Fibroblast of skin of left biceps (primary cell): Measurements from ENCODE around the gene SVIL.
"Not testable (repeated sequence)": the region's sequence is repeated elsewhere in the genome, so short reads cannot be mapped to it uniquely, and the experiment has no call there.

Source experiments
- DNase-seq, 2 experiments: peaks; one replicate each; pipeline ENCODE4 v3.0.0-alpha.2; 2013; ENCODE audit warnings: low read depth in 2 of 2

Gene SVIL

DNA sequence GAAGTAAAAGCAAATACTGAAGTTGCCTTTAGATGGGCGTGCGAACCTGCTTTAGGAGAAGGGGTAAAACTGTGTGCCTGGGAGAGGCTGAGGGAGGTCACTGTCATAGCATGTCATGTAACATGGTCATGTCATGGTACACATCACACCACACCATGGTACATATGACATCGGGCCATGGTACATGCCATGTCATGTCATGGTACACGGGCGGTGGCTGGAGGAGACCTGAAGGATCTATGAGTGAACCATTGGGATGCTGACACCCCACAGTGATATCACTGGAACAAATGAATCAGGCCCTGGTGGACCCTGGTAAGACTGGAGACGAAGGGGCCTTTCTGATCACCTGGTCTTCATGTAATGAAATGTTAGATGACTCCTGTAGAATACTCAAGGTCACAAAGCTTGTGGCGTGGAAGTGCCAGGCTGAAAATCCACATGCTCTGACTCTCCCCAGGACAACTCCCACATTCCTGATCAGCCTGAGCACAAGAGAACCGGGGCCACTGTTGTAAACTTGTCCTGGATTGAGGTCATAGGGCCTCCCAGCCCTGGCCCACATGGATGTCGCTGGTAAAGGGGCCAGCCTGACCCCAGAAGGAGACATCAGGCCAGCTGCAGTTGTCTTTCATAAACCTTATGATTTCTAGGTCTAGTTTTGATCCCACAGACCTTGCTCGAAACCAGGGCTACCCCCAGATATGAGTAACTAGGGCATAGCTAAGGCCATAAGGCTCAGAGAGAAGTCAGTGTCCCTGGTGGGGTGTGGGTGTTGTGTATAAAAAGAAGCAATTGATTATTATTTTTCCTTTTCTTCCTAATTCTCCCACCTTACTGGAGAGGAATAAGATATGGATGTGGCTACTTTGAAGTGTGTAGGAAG is 60.3 kb downstream of the SVIL start:
- DNase-seq = not testable (repeated sequence)

DNA sequence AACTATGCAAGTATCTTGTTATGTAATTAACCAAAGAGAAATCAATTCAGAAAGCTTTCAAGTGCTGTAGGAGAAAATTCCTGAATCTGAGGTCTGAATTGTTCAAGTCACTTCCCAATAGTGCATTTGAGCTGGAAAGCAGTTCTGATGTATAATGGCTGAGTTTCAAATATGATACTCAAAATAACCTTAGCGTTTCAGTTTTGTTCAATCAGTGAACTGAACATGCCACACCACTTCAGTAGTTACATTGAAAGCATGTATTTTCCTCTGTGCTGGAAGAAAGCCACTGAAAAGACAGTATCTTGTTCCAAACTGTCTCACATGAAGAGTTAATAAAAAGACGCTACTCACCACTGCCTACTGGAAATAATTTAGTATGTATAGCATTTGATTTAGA is 64.5 kb downstream of the SVIL start:
- not testable (repeated sequence) for DNase-seq

DNA sequence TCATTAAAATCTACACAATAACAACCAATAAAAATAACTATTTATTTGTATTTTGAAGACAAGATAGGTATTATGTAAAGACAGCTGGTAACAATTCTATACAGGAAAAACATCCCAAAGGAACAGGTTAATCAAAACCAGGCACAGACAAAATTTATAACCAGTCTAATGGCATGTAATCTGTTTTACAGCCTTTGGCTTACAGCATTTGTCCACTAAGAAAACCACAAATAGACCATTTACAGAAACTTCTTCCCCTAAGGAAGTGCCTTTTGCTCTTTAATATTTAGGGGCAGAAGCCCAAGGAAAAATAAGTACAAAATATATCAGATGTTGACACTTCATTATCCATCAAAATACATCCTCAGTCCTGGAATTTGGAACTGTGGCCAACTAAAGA is 65.0 kb downstream of the SVIL start:
- DNase-seq = no peak

GRCh38 chr10:29567003-29567402 is 67.8 kb downstream of the SVIL start:
- DNase-seq = no peak

DNA sequence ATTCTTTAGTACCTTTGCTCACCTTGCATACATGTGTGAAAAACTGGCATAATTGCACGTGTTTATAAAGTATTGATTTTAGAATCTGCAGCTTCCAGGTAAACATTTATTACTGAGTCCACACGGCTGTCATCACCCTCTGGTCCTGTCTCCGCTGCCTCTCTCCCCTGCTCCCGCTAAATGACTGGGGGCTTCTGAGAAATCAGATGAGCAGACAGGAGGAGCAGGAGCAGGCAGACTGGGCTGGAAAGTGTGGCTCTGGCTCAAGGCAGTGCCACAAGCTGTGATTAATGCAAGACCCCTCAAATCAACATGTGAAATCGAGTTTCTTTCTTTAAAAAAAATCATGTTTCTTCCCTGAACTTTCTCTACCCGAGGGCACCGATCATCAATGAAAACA is 68.6 kb downstream of the SVIL start:
- DNase-seq = not testable (repeated sequence)

DNA sequence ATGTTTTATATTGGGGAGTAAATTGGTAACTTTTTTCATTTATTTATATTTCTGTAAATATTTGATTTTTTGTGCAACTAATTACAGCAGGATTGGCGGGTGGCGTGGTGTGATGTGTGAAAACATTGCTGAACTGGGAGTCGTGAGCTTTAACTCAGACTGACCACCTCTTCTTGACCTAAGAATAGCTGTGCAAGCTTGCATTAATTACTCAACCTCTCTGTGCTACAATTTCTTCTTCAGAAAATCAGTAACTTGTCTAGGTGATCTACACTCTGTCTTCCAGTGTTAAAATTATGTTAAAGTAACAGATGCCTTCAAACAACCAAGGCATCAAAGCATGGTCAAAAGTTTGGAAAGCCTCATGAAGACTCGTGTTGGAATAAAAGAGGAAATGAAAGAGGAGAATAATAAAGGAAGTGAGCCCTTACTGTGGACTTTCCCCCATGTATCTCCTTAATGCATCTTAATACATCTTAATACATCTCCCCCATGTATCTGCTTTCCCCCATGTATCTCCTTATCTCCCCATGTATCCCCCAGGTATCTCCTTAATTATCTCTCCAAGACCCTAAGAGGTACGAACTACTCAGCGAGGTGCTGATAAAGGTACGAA is 71.2 kb downstream of the SVIL start:
- DNase-seq = no peak

DNA sequence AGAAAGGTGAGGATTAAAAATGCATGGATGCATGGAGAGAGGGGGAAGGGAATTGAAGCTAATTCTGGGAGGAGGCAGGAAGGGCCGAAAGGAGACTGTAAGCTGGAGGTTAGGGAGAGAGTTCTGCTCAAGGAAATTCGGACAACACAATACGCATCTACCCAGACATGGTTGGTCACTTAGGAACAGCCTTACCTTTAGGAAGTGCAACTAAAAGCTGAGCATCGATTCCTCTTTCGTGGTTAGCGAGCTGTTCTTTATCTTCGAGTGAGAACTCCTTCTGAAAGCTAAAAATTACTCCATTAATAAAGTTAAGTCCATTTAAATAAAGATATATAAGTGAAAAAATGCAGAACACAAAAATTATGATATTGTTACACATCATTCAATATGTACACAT is 71.8 kb downstream of the SVIL start:
- DNase-seq = not testable (repeated sequence)

GRCh38 chr10:29559996-29560395 is 74.8 kb downstream of the SVIL start:
- DNase-seq = no peak

DNA sequence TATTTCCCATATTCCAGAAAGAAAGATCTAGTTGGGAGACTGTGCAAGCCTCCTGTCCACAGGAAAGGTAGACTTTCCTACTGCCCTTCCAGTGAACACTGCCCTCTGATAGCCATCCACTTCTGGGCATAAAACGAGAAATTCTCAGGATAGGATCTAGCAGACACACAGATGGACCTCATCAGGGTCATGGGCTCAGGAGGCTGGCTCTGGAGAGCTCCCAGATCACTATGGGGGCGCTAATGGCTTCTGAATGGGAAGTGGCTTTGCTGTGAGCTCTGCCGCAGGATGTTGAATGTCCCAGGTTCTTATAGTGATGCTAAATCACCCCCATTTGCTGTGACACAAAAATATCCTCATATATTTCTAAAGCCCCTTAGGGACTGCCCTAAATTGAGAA is 77.1 kb downstream of the SVIL start:
- no peak for DNase-seq

- peak; percentile 38 to 57 for DNase-seq
These were observed 78.9 kb downstream of the SVIL start for GRCh38 chr10:29555746-29556481.

DNA sequence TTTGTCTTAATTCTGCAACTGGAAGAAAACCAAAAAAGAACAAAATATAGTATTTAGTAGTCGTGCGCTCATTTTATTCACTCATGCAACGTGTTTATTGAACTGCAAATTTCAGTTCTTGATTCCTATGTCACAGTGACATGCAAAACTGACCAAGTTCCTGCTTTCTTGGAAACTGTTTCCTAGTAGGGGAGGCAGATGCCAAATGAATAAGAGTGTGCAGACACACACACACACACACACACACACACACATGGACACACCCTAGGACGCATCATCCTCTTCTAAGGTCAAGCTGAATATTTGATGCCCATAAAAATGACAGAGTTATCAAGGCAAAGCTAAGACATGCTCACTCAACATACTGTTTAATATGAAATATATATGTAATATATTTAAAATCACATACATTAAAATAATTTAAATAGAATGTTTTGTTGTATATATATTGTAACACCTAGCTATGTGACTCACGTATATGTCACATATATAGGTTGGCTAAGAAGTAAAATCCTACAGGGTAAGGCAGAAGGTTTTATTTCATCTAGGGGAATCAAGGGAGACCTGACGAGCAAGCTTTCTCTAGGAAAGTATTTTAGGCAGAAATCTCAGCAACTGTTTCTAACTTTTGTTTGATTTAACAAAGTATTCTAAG is 79.6 kb downstream of the SVIL start:
- no peak for DNase-seq

DNA sequence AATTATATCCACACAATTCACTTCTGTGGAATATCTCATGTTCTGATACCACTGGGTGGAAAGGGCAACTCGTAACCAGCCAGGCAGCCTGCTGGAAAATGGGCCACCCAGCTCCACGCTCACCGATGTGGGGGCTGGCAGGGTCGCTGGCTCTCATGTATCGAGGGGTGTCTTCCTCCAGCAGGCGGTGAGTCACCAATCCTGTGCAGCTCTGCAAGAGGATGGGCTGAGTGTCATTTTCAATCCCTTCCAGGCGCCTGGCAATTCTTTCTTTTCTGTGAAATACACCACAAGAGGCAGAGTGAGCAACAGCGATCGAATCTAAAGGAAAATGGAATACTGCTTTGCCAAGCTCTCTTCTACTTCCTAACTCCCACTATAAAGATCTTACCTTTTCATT is 80.1 kb downstream of the SVIL start:
- no peak for DNase-seq

DNA sequence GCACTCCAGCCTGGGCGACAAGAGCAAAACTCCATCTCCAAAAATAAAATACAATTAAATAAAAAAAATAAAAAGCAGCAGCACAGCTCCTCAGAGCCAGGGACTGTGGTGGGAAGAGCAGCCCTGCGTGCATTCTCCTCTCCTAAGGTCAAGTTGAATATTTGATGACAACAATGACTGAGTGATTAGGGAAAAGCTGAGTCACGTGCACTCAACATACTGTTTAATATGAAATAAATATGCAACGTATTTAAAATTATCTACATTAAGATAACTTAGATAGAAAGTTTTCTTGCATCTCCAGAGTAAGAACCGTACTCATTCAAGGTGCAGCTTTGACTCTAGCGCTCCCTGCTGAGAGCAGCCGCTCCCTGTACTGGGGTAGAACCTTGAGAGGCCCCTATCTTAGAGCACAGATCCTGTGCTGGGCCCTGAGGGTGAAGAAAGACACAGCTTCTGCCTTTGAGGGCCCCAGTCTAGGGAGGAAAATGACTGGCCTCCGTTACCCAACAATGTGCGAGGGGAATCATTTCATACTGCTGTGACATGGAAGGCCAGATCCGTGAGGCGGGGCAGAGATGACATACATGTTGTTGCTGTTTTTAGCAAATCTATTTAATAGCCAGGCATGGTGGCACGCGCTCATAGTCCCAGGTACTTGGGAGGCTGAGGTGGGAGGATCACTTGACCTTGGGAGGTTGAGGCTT is 81.1 kb downstream of the SVIL start:
- DNase-seq = no peak

GRCh38 chr10:29553116-29553515 is 81.7 kb downstream of the SVIL start:
- DNase-seq = not testable (repeated sequence)

DNA sequence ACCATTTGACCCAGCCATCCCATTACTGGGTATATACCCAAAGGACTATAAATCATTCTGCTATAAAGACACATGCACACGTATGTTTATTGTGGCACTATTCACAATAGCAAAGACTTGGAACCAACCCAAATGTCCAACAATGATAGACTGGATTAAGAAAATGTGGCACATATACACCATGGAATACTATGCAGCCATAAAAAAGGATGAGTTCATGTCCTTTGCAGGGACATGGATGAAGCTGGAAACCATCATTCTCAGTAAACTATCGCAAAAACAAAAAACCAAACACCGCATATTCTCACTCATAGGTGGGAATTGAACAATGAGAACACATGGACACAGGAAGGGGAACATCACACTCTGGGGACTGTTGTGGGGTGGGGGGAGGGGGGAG is 85.3 kb downstream of the SVIL start:
- not testable (repeated sequence) for DNase-seq

DNA sequence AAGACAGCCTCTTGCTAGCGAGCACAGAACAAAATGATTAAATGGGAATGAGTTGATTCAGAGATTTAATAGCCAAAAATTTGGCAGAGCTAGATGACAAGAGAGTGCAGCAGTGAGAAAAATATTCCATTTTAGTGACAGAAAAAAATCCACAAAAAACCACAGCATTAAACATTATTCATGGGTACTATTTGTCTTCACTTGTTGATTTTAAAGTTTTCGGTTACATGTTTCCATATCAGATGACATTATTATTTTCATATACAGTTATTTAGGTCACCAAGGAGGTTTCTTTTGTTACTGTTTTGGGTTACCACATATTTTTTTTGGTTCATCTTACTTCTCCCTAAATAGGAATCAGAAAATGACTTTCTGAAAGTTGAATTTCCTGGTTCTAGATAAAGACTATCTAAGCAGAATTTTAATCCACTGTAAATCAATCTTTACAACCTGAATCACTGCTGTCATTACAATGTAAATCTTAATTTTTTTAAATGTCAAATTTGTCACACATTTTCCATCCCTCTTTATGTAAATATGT is 87.9 kb downstream of the SVIL start:
- no peak for DNase-seq

DNA sequence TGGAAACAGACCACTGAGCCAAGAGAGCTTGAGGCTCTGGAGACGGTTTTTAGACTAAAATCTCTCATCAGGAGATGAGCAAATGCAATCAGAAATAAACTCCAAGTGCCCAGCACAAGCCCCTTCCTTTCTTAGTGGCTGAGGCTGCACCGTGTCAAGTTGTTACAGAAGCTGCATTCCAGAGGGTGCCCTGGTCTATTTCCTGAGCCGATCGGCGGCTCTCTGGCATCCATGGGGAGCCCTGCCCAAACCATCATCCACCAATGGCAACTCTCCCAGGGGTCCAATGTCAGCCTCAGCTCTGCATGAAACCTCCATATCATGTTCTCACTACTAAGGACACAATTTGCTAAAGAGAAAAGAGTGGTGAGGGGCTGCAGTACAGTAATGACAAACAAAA is 89.6 kb downstream of the SVIL start:
- no peak for DNase-seq

GRCh38 chr10:29543715-29544114 is 91.1 kb downstream of the SVIL start:
- DNase-seq = no peak

DNA sequence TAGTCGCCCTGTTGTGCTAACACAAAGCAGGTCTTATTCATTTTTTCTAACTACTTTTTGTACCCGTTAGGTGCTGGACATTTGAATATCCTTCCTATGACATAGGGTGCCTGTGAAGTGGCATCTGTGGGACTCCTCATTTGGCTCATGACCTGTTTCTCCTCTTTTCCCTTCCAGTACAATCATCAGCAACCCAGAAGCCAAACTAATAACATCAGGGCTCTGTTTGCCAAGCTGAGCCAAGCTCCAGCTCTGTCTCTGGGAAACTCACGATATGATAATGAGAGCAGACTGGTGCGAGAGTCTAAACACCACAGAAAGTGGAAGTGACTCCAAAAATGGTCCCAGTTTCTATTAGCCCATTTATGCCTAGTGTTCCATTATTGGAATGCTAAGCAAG is 92.0 kb downstream of the SVIL start:
- DNase-seq = no peak

- no peak for DNase-seq
These were observed 93.2 kb downstream of the SVIL start for GRCh38 chr10:29541422-29542210.
